G401.6 (cell line): ENCODE results near the gene CDK5RAP2.

Experiments
- FAIRE-seq: peaks from 2 replicates; lab custom pipeline; 2012; peaks lifted over from hg19 to GRCh38; lab: Jason Lieb, UNC

Gene CDK5RAP2

DNA sequence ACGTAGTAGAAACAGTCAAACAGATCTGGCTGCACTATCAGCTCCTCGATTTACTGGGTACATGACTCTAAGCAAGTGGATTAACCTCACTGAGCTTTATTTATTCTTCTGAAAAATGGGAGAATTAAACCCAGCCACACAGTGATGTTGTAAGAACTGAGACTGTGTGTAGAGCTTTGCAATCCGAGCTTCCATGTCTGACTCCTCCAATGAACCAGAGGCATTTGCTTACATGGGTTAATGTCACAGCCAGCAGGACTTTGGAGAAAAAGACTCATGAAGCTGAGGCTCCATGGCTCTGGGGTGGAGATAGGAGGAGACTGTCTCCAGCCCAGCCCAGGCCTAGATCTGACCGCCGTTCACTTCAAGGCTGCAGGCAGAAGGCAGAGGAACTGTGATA, 201.3 kb downstream of the CDK5RAP2 start:
- FAIRE-seq = no peak

- FAIRE-seq = no peak
Measured at GRCh38 chr9:120377268-120378159, 202.5 kb downstream of the CDK5RAP2 start.

DNA sequence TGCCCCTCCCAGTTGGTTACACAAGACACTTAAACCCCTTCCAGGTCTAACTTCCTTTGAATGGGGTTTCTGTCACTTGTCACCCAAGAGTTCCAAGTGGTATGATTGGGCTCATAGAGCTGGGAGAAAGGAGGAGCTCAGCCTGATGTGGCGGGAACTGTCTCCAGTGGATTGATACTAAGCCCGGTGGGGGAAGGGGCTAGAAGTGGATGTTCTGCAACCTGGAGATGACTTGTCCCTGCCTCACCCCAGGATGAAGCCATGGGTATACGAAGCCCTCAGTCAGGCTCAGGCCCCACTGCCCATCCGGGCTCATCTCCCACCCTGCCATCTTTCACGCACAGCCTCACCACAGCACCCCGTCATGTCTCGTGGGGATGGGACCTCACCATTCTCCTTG, 203.9 kb downstream of the CDK5RAP2 start:
- no peak for FAIRE-seq

DNA sequence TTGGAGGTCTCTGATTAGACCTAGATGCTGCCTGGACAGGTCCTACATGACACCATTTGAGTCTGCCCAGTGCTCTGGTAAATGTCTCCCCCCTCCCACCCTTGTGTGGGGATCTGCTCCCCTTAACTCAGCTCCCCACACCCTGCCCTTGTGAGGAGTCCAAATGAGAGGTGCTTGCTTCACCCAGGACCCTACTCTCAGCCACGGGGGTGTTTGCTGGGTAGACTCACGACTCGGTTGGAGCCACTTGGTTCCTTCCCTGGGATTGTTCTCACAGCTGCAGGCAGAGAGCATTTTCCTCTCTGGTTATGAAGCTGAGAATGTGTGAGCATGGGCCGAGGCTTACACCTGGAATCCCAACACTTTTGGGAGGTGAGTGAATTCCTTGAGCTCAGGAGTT, 204.7 kb downstream of the CDK5RAP2 start:
- FAIRE-seq = no peak

DNA sequence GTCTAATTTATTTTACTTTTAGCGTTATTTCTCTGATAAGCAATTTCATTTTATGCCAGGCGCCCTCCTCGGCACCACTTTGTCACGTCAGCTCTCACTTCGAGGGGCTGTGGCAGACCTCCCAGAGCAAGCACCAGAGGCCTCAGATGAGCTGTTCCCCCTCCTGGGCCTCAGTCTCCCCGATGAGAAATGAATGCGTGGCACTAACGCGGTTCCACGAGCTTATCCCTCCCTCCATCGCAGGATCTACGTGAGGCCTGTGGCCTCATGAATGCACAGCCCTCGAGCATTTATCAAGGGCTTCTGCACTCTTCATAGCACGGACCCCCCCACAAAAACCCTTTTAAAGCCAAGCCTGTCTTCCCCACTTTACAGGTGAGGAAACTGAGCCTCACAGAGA, 205.2 kb downstream of the CDK5RAP2 start:
- no peak for FAIRE-seq

DNA sequence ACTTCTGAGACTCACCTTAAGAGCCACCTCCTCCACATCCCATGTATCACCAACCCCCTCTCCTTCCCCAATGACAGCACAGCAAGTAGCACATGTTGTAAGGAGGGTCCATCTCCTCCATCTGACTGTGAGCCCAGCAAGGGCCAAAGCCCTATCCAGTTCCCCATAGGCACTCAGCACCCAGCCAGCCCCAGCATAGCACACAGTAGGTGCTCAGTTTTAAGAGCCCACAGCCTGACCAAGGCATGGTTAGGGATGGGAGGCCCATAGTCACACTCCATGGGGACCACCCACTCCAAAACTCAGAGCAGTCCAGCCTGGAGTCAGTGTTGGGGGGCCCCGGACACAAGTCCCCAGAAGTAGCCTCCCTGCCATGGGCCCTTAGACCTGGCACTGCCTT, 205.7 kb downstream of the CDK5RAP2 start:
- FAIRE-seq = no peak

DNA sequence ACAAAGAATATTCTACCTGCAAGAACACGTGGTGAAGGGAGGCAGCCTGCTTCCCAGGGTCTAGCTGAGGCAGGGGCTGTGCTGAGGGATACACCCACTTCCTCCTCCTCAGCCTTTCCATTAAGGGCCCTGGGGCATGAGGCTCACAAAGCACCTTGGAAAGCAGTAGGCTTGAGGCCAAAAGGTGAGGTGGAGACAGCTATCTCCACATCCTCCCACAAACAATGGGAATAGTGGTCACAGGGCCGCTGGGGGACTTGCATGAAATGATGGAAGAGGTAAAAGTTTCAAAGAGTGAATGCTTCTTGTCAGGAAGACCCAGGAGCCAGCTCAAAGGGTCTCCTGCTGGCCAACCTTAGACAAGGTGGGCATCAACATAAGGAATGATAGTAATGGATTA, 207.9 kb downstream of the CDK5RAP2 start:
- FAIRE-seq = no peak

DNA sequence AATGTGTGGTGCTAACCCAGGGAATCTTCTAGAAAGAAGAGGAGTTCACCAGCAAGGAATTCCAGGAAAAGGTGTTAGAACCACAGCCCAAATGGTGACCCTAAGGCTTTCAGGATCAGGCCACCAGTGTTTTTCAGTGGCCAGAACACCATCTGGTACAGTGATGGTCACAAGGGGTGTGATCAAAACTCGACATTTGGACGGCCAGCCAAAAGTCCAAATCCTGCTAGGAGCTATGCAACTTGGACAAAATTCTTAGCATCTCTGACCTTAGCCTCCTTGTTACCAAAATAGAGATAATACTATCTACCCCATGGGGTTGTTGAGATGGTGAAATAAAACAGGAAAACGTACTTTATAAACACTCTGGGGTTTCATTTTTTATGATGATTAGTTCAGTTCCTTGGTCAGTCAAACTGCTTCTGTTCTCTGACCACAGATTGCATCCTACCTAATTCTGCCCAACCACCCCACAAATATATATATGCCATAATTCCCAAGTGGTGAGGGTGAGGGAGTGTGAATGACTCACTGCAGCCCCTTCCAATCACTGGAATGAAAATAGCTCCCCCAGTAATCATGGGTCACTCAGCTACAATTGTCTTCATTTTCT, 210.3 kb downstream of the CDK5RAP2 start:
- no peak for FAIRE-seq

DNA sequence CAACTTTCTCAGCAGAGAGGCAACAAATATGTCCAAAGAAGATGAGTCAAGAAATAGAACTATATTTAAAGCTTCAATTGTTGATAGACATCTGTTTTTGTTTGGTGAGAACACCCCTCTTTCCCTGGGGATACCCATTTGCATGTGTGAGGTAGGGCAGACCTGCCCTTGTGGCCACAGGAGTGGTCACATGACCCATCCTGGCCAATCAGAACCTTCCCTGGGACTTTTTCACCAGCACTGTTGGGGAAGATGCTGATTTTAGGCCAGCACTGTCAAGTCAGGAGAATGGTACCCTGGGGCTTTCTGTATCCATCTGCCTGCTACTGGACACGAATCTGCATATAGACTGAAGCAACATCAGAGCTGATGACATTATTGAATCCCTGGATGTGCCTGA, 211.2 kb downstream of the CDK5RAP2 start:
- FAIRE-seq = no peak

DNA sequence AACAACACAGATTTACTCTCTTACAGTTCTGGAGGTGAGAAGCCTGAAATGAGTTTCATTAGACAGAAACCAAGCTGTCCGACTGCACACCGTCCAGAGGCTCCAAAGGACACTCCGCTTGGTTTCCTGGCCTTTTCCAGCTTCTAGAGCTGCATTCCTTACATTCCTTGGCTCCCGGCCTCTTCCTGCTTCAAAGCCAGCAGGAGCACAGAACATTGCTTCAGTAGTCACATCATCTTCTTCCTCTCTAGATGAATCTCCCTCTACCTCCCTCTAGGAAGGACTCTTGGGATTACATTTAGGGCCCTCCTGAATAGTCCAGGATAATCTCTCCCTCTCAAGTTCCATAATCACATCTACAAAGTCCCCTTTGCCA, 213.3 kb downstream of the CDK5RAP2 start:
- FAIRE-seq = peak; percentile 64

DNA sequence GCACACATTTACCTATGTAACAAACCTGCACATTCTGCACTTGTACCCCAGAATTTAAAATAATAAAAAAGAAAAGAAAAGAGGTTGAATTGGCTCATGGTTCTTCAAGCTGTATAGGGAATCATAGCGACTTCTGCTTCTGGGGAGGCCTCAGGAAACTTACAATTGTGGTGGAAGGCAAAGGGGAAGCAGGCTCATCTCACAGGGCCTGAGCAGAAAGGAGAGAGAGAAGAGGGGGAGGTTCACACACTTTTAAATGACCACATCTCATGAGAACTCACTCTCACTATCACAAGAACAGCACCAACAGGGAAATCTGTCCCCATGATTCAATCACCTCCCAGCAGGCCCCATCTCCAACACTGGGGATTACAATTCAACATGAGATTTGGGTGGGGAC, 214.6 kb downstream of the CDK5RAP2 start:
- no peak for FAIRE-seq

DNA sequence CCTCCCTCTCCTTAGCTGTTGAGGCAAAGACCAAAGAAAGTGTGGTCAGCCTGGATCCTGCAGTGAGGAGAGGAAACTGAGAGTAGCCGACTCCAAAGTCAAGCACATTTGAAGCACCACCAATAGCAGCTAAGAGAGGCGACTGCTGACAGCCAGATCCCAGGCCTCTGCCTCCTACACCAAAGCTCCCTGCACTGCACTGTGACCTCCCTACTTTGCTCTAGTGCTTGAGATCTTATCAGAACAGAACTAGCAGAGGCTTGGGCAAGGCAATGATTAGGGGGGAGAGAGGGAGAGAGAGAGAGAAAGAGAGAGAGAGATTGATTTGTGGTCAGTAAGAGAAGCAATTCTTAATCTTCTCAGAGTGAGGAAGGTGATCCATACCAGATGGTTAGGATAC, 216.3 kb downstream of the CDK5RAP2 start:
- no peak for FAIRE-seq

DNA sequence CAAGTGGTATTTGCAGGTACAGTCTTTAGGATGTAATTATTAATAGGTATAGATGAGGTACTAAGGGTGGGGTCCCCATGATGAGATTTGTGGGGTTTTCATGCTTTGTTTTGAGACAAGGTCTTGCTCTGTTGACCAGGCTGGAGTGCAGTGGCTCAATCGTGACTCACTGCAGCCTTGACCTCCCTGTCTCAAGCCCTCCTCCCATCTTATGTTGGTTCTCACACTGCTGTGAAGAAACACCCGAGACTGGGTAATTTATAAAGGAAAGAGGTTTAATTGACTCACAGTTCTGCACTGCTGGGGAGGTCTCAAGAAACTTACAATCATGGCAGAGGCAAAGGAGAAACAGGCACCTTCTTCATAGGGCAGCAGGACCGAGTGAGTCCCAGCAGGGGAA, 217.5 kb downstream of the CDK5RAP2 start:
- FAIRE-seq = no peak

DNA sequence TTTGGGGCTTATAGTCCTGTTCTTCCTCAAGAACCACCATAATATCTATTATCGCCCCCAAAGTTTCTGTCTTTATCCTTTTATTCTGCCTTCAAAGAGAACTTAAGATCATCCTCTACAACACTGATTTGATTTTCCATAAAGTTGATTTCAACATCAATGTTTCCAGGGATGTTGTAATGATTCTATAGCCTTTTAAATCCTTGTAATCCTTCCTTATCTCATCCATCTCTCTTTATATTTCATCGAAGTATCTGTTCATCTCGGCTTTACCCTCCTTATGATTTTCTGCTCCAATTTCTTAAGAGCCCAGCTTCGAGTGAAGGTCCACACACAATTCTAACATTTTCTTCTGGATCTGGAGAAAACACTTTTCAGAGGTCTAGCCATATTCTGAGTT, 218.4 kb downstream of the CDK5RAP2 start:
- no peak for FAIRE-seq

DNA sequence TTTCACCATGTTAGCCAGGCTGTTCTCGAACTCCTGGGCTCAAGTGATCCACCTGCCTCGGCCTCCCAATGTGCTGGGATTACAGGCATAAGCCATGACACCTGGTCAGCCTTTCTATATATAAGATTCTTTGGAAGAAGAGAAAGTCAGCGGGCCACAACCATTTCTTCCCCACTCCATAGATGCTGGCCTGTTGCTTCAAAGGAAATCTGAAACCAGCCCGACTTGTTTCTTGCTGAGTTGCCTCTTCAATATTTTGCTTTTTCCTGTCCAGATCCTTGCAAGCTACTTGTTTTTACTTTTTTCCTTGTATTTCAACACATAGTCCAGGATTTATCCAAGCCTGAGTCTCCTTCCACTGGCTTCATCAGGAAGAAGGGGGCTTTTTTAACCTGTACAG, 219.5 kb downstream of the CDK5RAP2 start:
- no peak for FAIRE-seq

DNA sequence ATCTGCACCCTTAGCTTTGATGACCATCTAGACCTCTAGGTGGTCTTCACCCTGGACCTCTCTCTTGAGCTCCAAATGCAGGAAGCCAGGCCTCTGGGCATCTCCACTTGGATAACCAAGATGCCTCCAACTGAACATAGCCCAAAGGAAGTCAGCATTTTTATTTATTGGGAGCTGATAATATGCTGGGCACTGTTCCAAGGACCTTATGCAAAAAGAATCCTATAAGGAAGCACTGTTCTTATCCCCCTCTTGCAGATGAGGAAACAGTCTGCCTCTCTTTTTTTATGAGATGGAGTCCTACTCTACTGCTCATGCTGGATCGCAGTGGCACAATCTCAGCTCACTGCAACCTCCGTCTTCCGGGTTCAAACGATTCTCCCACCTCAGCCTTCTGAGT, 219.9 kb downstream of the CDK5RAP2 start:
- no peak for FAIRE-seq

- FAIRE-seq = no peak
Measured at GRCh38 chr9:120358877-120359276, 221.1 kb downstream of the CDK5RAP2 start.

DNA sequence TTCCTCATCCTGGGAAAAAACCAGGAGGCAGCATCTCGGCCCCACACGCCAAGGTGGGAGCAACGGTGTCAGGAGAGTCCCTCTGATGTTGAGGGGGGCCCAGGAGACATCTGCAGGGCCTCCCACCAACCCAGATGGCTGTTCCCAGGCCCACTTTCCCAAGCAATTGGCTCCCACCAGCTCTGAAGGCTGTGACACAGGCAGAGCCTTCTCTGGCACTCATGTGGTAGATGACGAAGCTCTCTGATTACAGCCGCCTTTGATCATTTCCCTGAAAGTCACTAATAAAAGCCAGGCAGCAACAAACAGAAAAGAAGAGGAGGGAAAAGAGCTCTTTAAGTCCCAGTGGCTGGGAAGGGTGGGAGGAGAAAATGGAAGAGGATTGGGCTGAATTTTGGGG, 226.5 kb downstream of the CDK5RAP2 start:
- no peak for FAIRE-seq

- no peak for FAIRE-seq
Measured at GRCh38 chr9:120351106-120351505, 228.9 kb downstream of the CDK5RAP2 start.

GRCh38 chr9:120350596-120350995, 229.4 kb downstream of the CDK5RAP2 start:
- FAIRE-seq = no peak

DNA sequence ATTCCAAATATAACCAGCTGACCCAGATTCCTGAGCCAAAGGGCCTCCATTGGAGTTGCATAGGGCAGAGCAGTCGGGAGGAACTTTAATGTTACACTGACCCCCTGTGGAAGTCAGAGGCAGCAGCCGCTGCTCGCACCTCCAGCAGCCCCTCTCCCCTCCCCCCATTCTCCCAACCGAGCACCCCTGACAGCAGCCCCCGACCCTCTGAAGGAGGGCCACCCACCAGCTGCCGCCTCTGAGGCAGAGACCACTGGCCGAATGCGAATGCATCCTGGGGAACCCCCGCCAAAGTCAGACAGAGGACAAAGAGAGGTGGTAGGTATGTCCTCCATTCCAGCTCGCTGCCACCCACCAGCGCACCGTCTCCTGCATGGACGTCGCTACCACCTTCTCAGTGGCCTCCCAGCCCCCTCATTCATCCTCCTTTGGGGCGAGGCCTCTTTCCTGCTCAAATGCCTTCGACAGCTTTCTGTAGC, 231.0 kb downstream of the CDK5RAP2 start:
- FAIRE-seq = no peak

GRCh38 chr9:120345379-120345778, 234.6 kb downstream of the CDK5RAP2 start:
- FAIRE-seq = no peak

DNA sequence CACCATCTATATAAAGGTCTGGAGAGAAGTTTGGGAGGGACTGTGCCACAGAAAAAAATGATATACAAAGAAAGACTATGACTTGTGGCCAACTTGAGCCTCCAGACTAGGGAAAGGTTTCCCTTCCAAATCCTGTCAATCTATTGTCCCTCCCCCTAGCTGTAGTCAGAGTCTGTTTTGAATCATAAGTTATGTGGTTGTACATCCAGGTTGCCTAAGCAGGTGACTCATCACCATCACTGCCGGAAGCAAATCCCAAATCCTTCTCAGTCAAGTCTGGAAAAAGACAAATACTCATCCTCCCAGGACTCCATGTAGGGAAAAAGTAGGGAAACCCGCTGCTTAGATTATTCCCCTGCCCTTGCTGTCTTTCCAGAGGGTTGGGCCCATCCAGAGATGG, 235.7 kb downstream of the CDK5RAP2 start:
- FAIRE-seq = no peak

GRCh38 chr9:120343416-120343815, 236.6 kb downstream of the CDK5RAP2 start:
- no peak for FAIRE-seq
